Ecto neural progenitor cell (in vitro differentiated cells): ENCODE results near the gene RAD54L2.
A peak's percentile ranks its signal among the peaks of the same experiment; 100 is the strongest.
"Not testable (repeated sequence)": the region's sequence is repeated elsewhere in the genome, so short reads cannot be mapped to it uniquely, and the experiment has no call there.

Experiments used
- DNase-seq: peaks from one replicate; pipeline ENCODE4 v3.0.0-alpha.2; 2018; ENCODE audit warnings: low spot score

The RAD54L2 gene, protein sequence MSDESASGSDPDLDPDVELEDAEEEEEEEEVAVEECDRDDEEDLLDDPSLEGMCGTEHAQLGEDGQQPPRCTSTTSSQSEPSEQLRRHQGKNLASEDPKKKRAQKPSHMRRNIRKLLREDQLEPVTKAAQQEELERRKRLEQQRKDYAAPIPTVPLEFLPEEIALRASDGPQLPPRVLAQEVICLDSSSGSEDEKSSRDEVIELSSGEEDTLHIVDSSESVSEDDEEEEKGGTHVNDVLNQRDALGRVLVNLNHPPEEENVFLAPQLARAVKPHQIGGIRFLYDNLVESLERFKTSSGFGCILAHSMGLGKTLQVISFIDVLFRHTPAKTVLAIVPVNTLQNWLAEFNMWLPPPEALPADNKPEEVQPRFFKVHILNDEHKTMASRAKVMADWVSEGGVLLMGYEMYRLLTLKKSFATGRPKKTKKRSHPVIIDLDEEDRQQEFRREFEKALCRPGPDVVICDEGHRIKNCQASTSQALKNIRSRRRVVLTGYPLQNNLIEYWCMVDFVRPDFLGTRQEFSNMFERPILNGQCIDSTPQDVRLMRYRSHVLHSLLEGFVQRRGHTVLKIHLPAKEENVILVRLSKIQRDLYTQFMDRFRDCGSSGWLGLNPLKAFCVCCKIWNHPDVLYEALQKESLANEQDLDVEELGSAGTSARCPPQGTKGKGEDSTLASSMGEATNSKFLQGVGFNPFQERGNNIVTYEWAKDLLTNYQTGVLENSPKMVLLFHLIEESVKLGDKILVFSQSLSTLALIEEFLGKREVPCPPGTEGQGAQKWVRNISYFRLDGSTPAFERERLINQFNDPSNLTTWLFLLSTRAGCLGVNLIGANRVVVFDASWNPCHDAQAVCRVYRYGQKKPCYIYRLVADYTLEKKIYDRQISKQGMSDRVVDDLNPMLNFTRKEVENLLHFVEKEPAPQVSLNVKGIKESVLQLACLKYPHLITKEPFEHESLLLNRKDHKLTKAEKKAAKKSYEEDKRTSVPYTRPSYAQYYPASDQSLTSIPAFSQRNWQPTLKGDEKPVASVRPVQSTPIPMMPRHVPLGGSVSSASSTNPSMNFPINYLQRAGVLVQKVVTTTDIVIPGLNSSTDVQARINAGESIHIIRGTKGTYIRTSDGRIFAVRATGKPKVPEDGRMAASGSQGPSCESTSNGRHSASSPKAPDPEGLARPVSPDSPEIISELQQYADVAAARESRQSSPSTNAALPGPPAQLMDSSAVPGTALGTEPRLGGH (N-terminal part only)

DNA sequence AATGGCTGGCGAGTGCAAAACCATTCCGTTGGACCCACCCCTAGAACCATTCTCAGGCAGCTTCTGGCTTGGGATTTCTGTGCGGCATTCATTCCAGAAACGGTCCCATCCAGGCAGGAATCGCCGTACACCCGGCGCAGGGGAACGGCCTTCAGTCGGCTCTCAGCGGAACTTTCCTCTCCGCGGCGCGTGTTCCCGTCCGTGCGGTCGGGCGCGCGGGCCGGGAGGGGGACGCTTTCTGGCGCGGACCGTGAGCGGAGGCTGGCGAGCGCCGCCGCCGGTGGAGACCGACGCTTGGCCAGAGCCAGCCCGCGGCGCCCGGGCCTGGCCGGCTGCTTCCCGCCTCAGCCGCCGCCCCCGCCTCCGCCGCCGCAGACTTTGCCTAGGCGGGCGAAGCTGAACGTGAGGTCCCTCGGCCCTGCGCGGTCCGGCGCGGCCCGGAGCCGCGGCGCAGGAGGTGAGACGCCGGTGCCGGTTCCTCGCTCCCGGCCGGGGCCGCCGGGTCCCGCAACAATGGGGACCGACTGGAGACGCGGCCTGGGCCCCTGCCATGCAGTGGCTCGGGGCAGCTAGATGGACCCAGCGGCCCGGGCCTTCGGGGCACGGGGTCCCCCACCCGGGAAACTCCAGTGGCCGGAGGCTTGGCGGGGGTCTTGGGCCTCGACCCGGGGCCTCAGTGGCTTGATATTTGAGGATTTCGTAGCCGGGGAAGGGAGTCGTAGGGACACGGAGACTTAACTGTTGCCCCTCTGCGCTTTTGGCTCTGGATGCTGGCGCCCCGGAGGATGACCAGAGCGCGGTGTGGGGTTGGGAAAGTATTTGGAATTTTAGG lies at the start of gene RAD54L2:
Gene RAD54L2, plus strand, starts transcription at position 261 of the 832 bp plus-strand sequence. CDS start 51,702 bp downstream, outside the sequence.
- peak; percentile 89 for DNase-seq

DNA sequence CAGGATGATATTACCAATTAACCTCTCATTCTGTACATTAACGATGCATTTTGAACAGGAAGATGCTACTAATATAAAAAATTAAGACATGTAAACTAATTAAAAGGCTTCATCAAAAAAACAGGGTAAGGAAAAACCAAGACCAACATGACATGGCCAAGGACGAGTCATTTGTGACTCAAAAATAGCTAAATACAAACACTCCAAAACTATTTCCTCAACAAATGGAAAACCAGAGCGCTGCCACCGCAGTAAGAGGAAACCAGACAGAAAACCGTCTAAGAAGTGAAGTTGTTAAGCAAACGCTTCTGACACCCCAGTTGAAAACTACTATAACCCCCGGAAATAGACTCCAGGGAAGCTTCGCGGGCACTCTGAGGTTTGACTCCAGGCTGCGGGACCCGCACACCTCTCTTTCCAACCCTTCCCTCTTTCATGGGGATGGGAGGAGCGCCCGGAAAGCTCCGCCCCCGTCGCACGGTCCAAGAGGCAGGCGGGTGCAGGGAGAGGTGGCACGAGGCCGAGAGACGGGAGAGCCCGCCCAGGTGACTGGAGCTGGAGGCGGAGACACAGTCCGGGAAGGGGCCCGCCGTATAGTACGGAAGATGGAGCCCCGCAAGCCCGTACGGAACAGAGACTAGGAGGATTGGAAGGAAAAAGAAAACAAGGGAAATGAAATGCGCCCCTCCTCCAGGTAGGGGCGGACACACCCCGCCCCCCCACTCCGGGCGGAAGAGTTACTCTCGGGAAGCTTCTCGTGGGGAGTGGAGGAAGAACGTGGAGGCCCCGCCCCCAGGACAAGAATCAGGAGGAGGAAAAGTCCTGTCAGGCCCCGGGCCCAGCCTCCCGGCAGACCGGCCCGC lies 39.4 kb upstream of the RAD54L2 start:
- peak; percentile 96 for DNase-seq

DNA sequence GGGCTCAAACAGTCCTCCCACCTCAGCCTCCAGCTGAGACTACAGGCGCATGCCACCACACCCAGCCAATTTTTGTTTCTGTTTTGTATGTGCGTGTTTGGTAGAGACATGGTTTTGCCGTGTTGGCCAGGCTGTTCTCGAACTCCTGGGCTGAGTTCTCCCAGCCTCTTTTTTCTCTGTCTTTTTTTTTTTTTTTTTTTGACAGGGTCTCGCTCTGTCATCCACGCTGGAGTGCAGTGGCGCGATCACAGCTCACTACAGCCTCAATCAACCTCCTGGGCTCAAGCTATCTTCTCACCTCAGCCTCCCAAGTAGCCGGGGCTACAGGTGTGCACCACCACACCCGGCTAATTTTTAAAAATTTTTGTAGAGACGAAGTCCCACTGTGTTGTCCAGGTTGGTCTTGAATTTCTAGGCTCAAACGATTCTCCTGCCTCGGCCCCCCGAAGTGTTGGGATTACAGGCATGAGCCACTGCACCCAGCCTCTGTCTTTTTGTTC lies 37.8 kb upstream of the RAD54L2 start:
- DNase-seq, result no peak

DNA sequence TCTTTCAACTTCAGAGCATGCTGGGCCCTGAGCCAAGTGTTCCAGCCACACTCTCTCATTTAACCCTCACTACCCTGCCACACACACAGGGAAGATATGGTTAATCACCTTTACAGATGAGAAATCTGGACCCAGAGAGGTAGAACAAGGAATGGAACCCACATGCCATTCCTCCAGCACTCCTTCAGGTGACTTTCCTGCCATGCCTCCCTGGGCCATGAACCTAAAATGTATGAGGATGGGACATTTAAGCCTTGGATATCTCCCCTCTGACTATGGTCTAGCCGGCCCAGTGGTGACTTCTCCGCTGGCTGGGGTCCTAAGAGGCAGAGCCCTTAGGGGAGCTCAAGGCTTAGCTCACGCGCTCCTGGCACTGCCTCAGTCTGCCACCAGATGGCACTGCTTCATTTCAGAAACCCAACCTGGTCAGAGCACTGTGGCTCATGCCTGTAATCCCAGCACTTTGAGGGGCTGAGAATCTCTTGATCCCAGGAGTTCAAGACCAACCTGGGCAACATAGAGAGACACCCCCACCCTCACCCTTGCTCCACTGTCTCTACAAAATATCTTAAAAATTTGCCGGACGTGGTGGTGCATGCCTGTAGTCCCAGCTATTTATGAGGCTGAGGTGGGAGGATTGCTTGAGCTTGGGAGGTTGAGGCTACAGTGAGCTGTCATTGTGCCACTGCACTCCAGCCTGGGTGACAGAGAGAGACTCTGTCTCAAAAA lies 36.5 kb upstream of the RAD54L2 start:
- peak; percentile 88 for DNase-seq

DNA sequence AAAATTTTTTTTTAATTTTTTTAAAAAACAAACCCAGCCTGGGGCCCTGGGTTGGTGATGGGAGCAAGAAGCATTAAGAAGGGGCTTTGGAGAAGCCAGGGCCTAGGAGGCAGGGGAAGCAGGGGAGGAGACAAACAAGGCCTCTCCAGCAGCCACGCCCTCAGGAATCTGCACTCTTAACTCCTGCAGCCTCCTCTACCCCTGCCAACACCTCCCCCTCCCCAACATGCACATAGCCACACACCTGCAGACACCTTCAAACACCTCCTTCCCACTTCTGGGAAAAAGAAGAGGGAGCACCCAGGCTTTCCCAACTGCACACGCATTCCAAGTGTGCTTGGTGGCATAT lies 36.0 kb upstream of the RAD54L2 start:
- no peak for DNase-seq

DNA sequence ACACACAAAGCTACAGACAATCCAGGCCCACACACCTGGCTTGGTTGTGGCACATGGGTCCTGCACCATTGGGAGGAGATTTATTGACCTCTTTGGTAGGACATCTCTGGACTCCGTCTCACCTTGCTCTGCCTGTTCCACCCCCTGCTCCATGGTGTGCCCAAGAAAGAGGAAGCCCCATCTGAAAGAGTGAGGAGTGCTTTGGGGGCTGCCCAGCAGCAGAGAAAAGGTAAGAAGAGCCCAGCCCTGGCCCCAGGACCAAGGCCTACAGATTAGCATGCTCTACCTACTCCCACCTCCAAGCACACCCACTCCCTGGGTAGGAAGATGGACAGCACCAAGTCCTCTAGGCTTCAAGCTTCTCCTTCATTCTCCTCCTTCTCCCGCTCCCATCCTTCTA lies 35.5 kb upstream of the RAD54L2 start:
- no peak for DNase-seq

GRCh38 chr3:51508255-51508654 lies 30.3 kb upstream of the RAD54L2 start:
- no peak for DNase-seq

DNA sequence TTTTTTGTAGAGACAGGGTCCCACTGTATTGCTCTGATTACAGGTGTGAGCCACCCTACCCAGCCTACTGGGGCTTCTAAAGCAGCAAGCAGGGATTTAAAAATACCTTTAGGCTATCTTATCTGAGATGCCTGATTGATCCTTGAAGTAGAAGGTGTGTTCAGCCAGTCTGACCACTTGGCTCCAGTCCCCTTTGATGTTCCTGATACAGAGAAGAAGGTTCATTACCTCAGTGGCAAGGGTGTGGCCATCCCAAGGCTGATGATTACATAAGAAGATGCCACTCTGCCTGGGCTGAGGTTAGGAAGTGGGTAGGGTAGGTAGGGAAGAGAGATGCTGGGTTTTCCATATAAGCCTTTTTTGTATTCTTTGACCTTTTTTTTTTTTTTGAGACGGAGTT lies 27.5 kb upstream of the RAD54L2 start:
- DNase-seq, result no peak

GRCh38 chr3:51514210-51514609 lies 24.3 kb upstream of the RAD54L2 start:
- no peak for DNase-seq

- DNase-seq, result no peak
These were observed 18.7 kb upstream of the RAD54L2 start for GRCh38 chr3:51519848-51520247.

- DNase-seq, result not testable (repeated sequence)
These were observed 17.4 kb upstream of the RAD54L2 start for GRCh38 chr3:51520906-51521730.

GRCh38 chr3:51522273-51522962 lies 16.1 kb upstream of the RAD54L2 start:
- DNase-seq, result no peak

GRCh38 chr3:51524874-51525273 lies 13.6 kb upstream of the RAD54L2 start:
- DNase-seq, result not testable (repeated sequence)

GRCh38 chr3:51530485-51530884 lies 8.0 kb upstream of the RAD54L2 start:
- no peak for DNase-seq

GRCh38 chr3:51535146-51536019 lies 3.1 kb upstream of the RAD54L2 start:
- no peak for DNase-seq

- DNase-seq, result not testable (repeated sequence)
These were observed 888 bp upstream of the RAD54L2 start for GRCh38 chr3:51537631-51538030.

GRCh38 chr3:51538115-51538458 lies 432 bp upstream of the RAD54L2 start:
- DNase-seq, result no peak
